ENCODE data around the gene POLR2E. TPM values are rescaled to one million over a fixed set of nuclear protein-coding genes. Genes with fewer than 3 reads are reported as not detected.

Gene POLR2E
- total and polyA plus RNA-seq, 2 experiments from 2014 or later: 257 to 286 TPM

GRCh38 chr19:1143828-1144399 is 48.7 kb upstream of the POLR2E start (continued):
- TF ChIP-seq ZNF462 (CRISPR knock-in tag; IDR thresholded peaks at IDR 0.05) (no peak), CREB1 (CRISPR knock-in tag; IDR thresholded peaks at IDR 0.05; ENCODE audit: low read depth) (no peak), ZNF114 (CRISPR knock-in tag; IDR thresholded peaks at IDR 0.05) (no peak)

- H3K9me3 Mint-ChIP-seq: peaks cover 4% of the 10 kb centered on the region; the same call in 1 of the 3 replicates
- H3K4me1 ChIP-seq (ENCODE audit: insufficient read depth): peaks cover 8% of the 10 kb centered on the region
- ATAC-seq: no peak
These were observed 46.8 kb upstream of the POLR2E start for GRCh38 chr19:1141944-1142343.

More at GRCh38 chr19:1141944-1142343, 46.8 kb upstream of the POLR2E start:
- no peak for DNase-seq (ENCODE audit: low spot score)
- Histone ChIP-seq H3K9me2 (ENCODE audit: insufficient read depth) (no peaks in the 10 kb centered on the region), H3K36me3 (ENCODE audit: insufficient read depth) (peaks cover 3% of the 10 kb centered on the region; the same call in 1 of the 2 replicates), H3K27ac (ENCODE audit: low read depth) (no peak overlapping the region), H2AFZ (no peak overlapping the region), H3K4me2 (no peak overlapping the region), H3K79me2 (replicated peaks; ENCODE audit: insufficient read depth) (no peaks in the 10 kb centered on the region), H3F3A (replicated peaks; ENCODE audit: low read depth) (no peaks in the 10 kb centered on the region; the same call in 1 of the 2 replicates), H4K20me1 (replicated peaks; ENCODE audit: insufficient read depth) (peaks cover 4% of the 10 kb centered on the region; the same call in 1 of the 2 replicates), H3K4me3 (no peak overlapping the region), H3K27me3 (ENCODE audit: insufficient read depth) (no peaks in the 10 kb centered on the region)
- no peak overlapping the region for H3K27ac Mint-ChIP-seq
- peaks cover 33% of the 10 kb centered on the region for H3K36me3 Mint-ChIP-seq (ENCODE audit: low read depth)
- TF ChIP-seq JUNB (IDR thresholded peaks at IDR 0.05; ENCODE audit: unreplicated experiment): no peak
- H3K4me3 Mint-ChIP-seq: no peak overlapping the region
- peaks cover 18% of the 10 kb centered on the region for H3K4me1 Mint-ChIP-seq
- peaks cover 24% of the 10 kb centered on the region for H3K27me3 Mint-ChIP-seq (ENCODE audit: insufficient read depth, low read depth, poor library complexity)
